H9 (cell line): Measurements from ENCODE around the gene TAF8. TPM values are rescaled to one million over a fixed set of nuclear protein-coding genes. Genes with fewer than 3 reads are reported as not detected.

Source experiments
- DNase-seq: peaks from one replicate; pipeline ENCODE4 v3.0.0-alpha.2; 2017
- H2AFZ ChIP-seq: one replicate; pipeline ENCODE4 v1.6.1; 2013; ENCODE audit warnings: mild to moderate bottlenecking, low read length, control low read depth, moderate library complexity
- H2AK5ac ChIP-seq: 2 replicates; pipeline ENCODE4 v1.6.1; 2013; ENCODE audit warnings: low read length, control low read depth, mixed read lengths; ENCODE audit not compliant: insufficient read length
- H2BK120ac ChIP-seq: one replicate; pipeline ENCODE4 v1.6.1; 2013; ENCODE audit warnings: low read depth, mild to moderate bottlenecking, low read length, control low read depth, inconsistent platforms; ENCODE audit not compliant: poor library complexity, severe bottlenecking
- H2BK12ac ChIP-seq: 2 replicates; pipeline ENCODE4 v1.6.1; 2013; ENCODE audit warnings: low read length, control low read depth, mixed read lengths, low read depth; ENCODE audit not compliant: insufficient read length
- H2BK15ac ChIP-seq: 2 replicates; pipeline ENCODE4 v1.6.1; 2013; ENCODE audit warnings: low read depth, low read length, control low read depth
- H2BK20ac ChIP-seq: one replicate; pipeline ENCODE4 v1.6.1; 2013; ENCODE audit warnings: low read depth, mild to moderate bottlenecking, low read length, control low read depth, inconsistent platforms; ENCODE audit not compliant: poor library complexity, severe bottlenecking
- H2BK5ac ChIP-seq: 2 replicates; pipeline ENCODE4 v1.6.1; 2013; ENCODE audit warnings: low read length, control low read depth, mixed read lengths; ENCODE audit not compliant: insufficient read length
- H3K14ac ChIP-seq: 2 replicates; pipeline ENCODE4 v1.6.1; 2013; ENCODE audit warnings: low read length, control low read depth; ENCODE audit not compliant: insufficient read depth
- H3K18ac ChIP-seq: 2 replicates; pipeline ENCODE4 v1.6.1; 2013; ENCODE audit warnings: low read depth, mild to moderate bottlenecking, mixed read lengths, low read length, control low read depth; ENCODE audit not compliant: insufficient read length
- H3K23ac ChIP-seq: 2 replicates; pipeline ENCODE4 v1.6.1; 2013; ENCODE audit warnings: low read length, control low read depth, mixed read lengths, low read depth; ENCODE audit not compliant: insufficient read length
- H3K23me2 ChIP-seq: 2 replicates; pipeline ENCODE4 v1.6.1; 2013; ENCODE audit warnings: low read depth, mild to moderate bottlenecking, mixed read lengths, low read length, control low read depth; ENCODE audit not compliant: insufficient read length, poor library complexity, severe bottlenecking
- H3K27ac ChIP-seq: 2 replicates; pipeline ENCODE4 v1.5.1; 2013; ENCODE audit warnings: low read length, control low read depth, mixed read lengths, low read depth; ENCODE audit not compliant: insufficient read length
- H3K27me3 ChIP-seq: 2 replicates; pipeline ENCODE4 v1.6.1; 2013; ENCODE audit warnings: low read length, control low read depth, inconsistent platforms; ENCODE audit not compliant: insufficient read depth
- H3K4ac ChIP-seq: 2 replicates; pipeline ENCODE4 v1.6.1; 2013; ENCODE audit warnings: low read depth, mild to moderate bottlenecking, control low read depth, inconsistent platforms, low read length, moderate library complexity
- H3K4me1 ChIP-seq: 2 replicates; pipeline ENCODE4 v1.6.1; 2013; ENCODE audit warnings: low read length, control low read depth, inconsistent platforms; ENCODE audit not compliant: insufficient read depth
- H3K4me2 ChIP-seq: 2 replicates; pipeline ENCODE4 v1.6.1; 2013; ENCODE audit warnings: low read length, control low read depth, mixed read lengths; ENCODE audit not compliant: insufficient read length, insufficient read depth
- H3K56ac ChIP-seq: 2 replicates; pipeline ENCODE4 v1.6.1; 2013; ENCODE audit warnings: low read depth, mild to moderate bottlenecking, mixed read lengths, low read length, control low read depth; ENCODE audit not compliant: insufficient read length
- H3K79me1 ChIP-seq: 2 replicates; pipeline ENCODE4 v1.6.1; 2013; ENCODE audit warnings: low read depth, mild to moderate bottlenecking, moderate library complexity, low read length, control low read depth, inconsistent platforms; ENCODE audit not compliant: insufficient read depth, poor library complexity, severe bottlenecking
- H3K79me2 ChIP-seq: 2 replicates; pipeline ENCODE4 v1.6.1; 2013; ENCODE audit warnings: low read length, control low read depth, inconsistent platforms; ENCODE audit not compliant: insufficient read depth
- H3K9ac ChIP-seq: 2 replicates; pipeline ENCODE4 v1.6.1; 2013; ENCODE audit warnings: low read length, control low read depth, mixed read lengths; ENCODE audit not compliant: insufficient read length; ENCODE audit errors: extremely low read depth
- H3K9me3 ChIP-seq: one replicate; pipeline ENCODE4 v1.6.1; 2013; ENCODE audit warnings: low read depth, low read length, inconsistent platforms; ENCODE audit not compliant: control insufficient read depth
- H3T11ph ChIP-seq: one replicate; pipeline ENCODE4 v1.6.1; 2013; ENCODE audit warnings: mild to moderate bottlenecking, low read length, control low read depth, inconsistent platforms
- H4K20me1 ChIP-seq: one replicate; pipeline ENCODE4 v1.6.1; 2013; ENCODE audit not compliant: control insufficient read depth, insufficient read length, insufficient read depth
- H4K5ac ChIP-seq: 2 replicates; pipeline ENCODE4 v1.6.1; 2013; ENCODE audit warnings: low read depth, mild to moderate bottlenecking, mixed read lengths, low read length, control low read depth; ENCODE audit not compliant: insufficient read length
- H4K8ac ChIP-seq: replicated peaks from 2 replicates; pipeline ENCODE4 v1.6.1; 2013; ENCODE audit warnings: low read length, control low read depth, mixed read lengths, low read depth; ENCODE audit not compliant: insufficient read length
- H4K91ac ChIP-seq: 2 replicates; pipeline ENCODE4 v1.6.1; 2013; ENCODE audit warnings: low read depth, mild to moderate bottlenecking, moderate library complexity, mixed read lengths, low read length, control low read depth; ENCODE audit not compliant: insufficient read length
- H3K27ac Mint-ChIP-seq, 3 experiments: 2 replicates in 2 of 3; 3 replicates in 1 of 3; pipeline ENCODE4 v1.8.0; 2020 to 2021; ENCODE audit warnings: mixed read lengths in 3 of 3, mild to moderate bottlenecking in 1 of 3, moderate library complexity in 1 of 3
- H3K27me3 Mint-ChIP-seq: 2 replicates; pipeline ENCODE4 v1.8.0; 2021; ENCODE audit warnings: low read depth, mild to moderate bottlenecking, moderate library complexity, mixed read lengths
- H3K36me3 Mint-ChIP-seq, 3 experiments: 2 replicates in 2 of 3; 3 replicates in 1 of 3; pipeline ENCODE4 v1.8.0; 2020 to 2021; ENCODE audit warnings: low read depth in 3 of 3, mixed read lengths in 3 of 3; ENCODE audit not compliant: insufficient read depth in 1 of 3
- H3K4me1 Mint-ChIP-seq, 2 experiments: 2 replicates each; pipeline ENCODE4 v1.8.0; 2020; ENCODE audit warnings: mixed read lengths in 2 of 2
- H3K4me3 Mint-ChIP-seq, 2 experiments: 2 replicates in 1 of 2; 3 replicates in 1 of 2; pipeline ENCODE4 v1.8.0; 2020 to 2021; ENCODE audit warnings: mild to moderate bottlenecking in 2 of 2, mixed read lengths in 2 of 2, moderate library complexity in 1 of 2
- H3K9me3 Mint-ChIP-seq, 2 experiments: 2 replicates in 1 of 2; 3 replicates in 1 of 2; pipeline ENCODE4 v1.8.0; 2020; ENCODE audit warnings: mild to moderate bottlenecking in 2 of 2, mixed read lengths in 2 of 2, moderate library complexity in 1 of 2
- WGBS: extraction: QIAGEN DNeasy Blood & Tissue Kit; methylation state at CpG from one replicate; pipeline ENCODE4 v1.1.7; 2013; ENCODE audit warnings: missing lambda C conversion rate, low lambda C conversion rate, mixed read lengths; ENCODE audit not compliant: insufficient read length; ENCODE audit errors: extremely low coverage; 5-methylcytosine and 5-hydroxymethylcytosine counted together
- total RNA-seq: library from RNA; stranded (reverse); gene quantifications from 2 replicates; pipeline ENCODE4 v1.2.1, GENCODE V29; 2021
- TF ChIP-seq, protein P1 (sequence below): fragments of 200-600 bp; sonication (generic); conservative IDR thresholded peaks from 3 replicates; pipeline ENCODE4 v1.8.0; 2021; ENCODE audit warnings: antibody characterized with exemption, mild to moderate bottlenecking

The TAF8 gene
- total RNA-seq, 1 experiment from 2014 or later: 30.4 TPM

DNA sequence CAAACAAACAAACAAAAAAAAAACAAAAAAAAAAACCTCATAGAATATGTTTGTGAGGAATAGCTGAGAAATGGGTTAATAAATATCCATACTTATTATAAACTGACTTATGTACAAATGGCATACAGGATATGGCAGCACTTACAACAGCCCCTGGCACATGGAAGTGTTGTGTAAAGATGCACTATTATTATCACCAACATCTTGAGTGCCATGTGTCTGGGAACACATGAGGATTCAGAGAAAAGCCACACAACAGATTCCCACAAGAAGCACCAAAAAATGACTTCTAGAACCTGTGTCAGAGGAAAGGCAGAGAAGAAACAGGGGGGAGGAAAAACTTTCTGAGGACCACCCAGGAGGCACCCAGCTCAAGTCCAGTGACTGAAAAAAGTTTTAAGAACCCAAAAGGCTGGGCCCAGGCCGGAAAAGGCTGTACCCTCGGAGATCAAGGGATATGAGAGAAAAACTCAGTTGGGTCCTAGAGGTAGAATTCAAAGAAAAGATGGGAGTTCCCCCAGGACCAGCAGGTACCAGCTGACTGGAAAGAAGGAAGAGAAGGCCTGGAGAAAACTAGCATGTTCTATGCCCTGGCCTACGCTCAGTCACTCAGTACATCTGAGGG is 9.4 kb upstream of the TAF8 start:
- Histone ChIP-seq H3T11ph (no peak overlapping the region), H3K4me1 (peaks cover 3% of the 10 kb centered on the region; the same call in 1 of the 2 replicates), H4K8ac (no peak overlapping the region), H4K5ac (no peak overlapping the region), H3K4ac (no peak overlapping the region), H2BK120ac (no peak overlapping the region), H3K79me2 (no peaks in the 10 kb centered on the region), H2AFZ (no peak overlapping the region), H2AK5ac (no peak overlapping the region), H2BK15ac (no peak overlapping the region), H3K4me2 (no peak overlapping the region), H2BK12ac (no peak overlapping the region), H4K20me1 (peaks cover 2% of the 10 kb centered on the region), H4K91ac (no peak overlapping the region), H3K9me3 (no peaks in the 10 kb centered on the region), H2BK20ac (no peak overlapping the region), H3K9ac (no peak overlapping the region), H3K27ac (no peak overlapping the region), H3K27me3 (peaks cover 13% of the 10 kb centered on the region), H3K79me1 (no peaks in the 10 kb centered on the region), H2BK5ac (no peak overlapping the region), H3K23ac (no peak overlapping the region), H3K56ac (no peak overlapping the region), H3K23me2 (peaks cover 3% of the 10 kb centered on the region), H3K18ac (no peak overlapping the region), H3K14ac (no peak overlapping the region)
- H3K27ac Mint-ChIP-seq: peak overlapping the region in 1 of 3 experiments; percentile 36; a peak in 1 of 7 replicates
- peaks cover 29 to 42% of the 10 kb centered on the region in 2 experiments for H3K4me1 Mint-ChIP-seq
- H3K27me3 Mint-ChIP-seq: peaks cover 51% of the 10 kb centered on the region
- WGBS: no CpG with 5 or more reads among the region's 3 CpGs
- DNase-seq: no peak
- H3K9me3 Mint-ChIP-seq: no peaks in the 10 kb centered on the region; a peak in 1 of 5 replicates
- no peaks in the 10 kb centered on the region; a peak in 2 of 7 replicates for H3K36me3 Mint-ChIP-seq
- no peak overlapping the region; a peak in 1 of 5 replicates for H3K4me3 Mint-ChIP-seq
- TF ChIP-seq, protein P1, sequence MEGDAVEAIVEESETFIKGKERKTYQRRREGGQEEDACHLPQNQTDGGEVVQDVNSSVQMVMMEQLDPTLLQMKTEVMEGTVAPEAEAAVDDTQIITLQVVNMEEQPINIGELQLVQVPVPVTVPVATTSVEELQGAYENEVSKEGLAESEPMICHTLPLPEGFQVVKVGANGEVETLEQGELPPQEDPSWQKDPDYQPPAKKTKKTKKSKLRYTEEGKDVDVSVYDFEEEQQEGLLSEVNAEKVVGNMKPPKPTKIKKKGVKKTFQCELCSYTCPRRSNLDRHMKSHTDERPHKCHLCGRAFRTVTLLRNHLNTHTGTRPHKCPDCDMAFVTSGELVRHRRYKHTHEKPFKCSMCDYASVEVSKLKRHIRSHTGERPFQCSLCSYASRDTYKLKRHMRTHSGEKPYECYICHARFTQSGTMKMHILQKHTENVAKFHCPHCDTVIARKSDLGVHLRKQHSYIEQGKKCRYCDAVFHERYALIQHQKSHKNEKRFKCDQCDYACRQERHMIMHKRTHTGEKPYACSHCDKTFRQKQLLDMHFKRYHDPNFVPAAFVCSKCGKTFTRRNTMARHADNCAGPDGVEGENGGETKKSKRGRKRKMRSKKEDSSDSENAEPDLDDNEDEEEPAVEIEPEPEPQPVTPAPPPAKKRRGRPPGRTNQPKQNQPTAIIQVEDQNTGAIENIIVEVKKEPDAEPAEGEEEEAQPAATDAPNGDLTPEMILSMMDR: no peak
